ENCODE data around the gene LCNL1. TPM values are rescaled to one million over a fixed set of nuclear protein-coding genes. Genes with fewer than 3 reads are reported as not detected.

Gene LCNL1
- total and polyA plus RNA-seq, 8 donors = 0.19 to 0.25 TPM; not detected in 6

GRCh38 chr9:136984464-136985026 lies 1.8 kb downstream of the LCNL1 start:
- intact Hi-C loops (cut with DNase I; ENCODE audit: low total_unique reads) = no loop called here
- Histone ChIP-seq H3K4me1 (peaks cover 4 to 15% (median 10%) of the 10 kb centered on the region in 4 donors), H3K27ac (no peak overlapping the region), H3K27me3 (peaks cover 12 to 69% (median 28%) of the 10 kb centered on the region in 3 donors), H3K36me3 (no peaks in the 10 kb centered on the region), H3K9me3 (no peaks in the 10 kb centered on the region), H3K4me3 (no peak overlapping the region)
- no peak for DNase-seq
- 54 to 67% (median 62%) methylated on average over 13 to 29 of the region's 29 CpGs for WGBS, 5 donors
- TF ChIP-seq EP300 (IDR thresholded peaks at IDR 0.05) (no peak), POLR2A (IDR thresholded peaks at IDR 0.05) (no peak), CTCF (IDR thresholded peaks at IDR 0.05) (no peak)

GRCh38 chr9:136985027-136985602 lies 2.3 kb downstream of the LCNL1 start:
- H3K27ac ChIP-seq = no peak overlapping the region
- H3K36me3 ChIP-seq = no peaks in the 10 kb centered on the region
- no peak for DNase-seq
- intact Hi-C loops (cut with DNase I; ENCODE audit: low total_unique reads) = no loop called here
- H3K27me3 ChIP-seq = peaks cover 12 to 69% (median 28%) of the 10 kb centered on the region in 3 donors
- no peaks in the 10 kb centered on the region for H3K9me3 ChIP-seq
- WGBS, 5 donors = 12 to 14% (median 13%) methylated on average over 22 to 48 of the region's 48 CpGs; no CpG with 5 or more reads in 1 of the 5 donors
- H3K4me3 ChIP-seq = no peak overlapping the region
- H3K4me1 ChIP-seq = peaks cover 4 to 15% (median 10%) of the 10 kb centered on the region in 4 donors
- TF ChIP-seq EP300 (IDR thresholded peaks at IDR 0.05) = no peak
- TF ChIP-seq POLR2AphosphoS5 (IDR thresholded peaks at IDR 0.05) = no peak
- TF ChIP-seq CTCF (IDR thresholded peaks at IDR 0.05) = no peak
- no peak for TF ChIP-seq POLR2A (IDR thresholded peaks at IDR 0.05)

- Histone ChIP-seq H3K27ac (no peak overlapping the region), H3K4me1 (peaks cover 4 to 15% (median 10%) of the 10 kb centered on the region in 4 donors), H3K4me3 (no peak overlapping the region), H3K9me3 (no peaks in the 10 kb centered on the region), H3K36me3 (no peaks in the 10 kb centered on the region), H3K27me3 (peaks cover 12 to 69% (median 28%) of the 10 kb centered on the region in 3 donors)
- intact Hi-C loops (cut with DNase I; ENCODE audit: low total_unique reads) = no loop called here
- no peak for DNase-seq
- TF ChIP-seq POLR2AphosphoS5 (IDR thresholded peaks at IDR 0.05) = no peak
- no peak for TF ChIP-seq CTCF (IDR thresholded peaks at IDR 0.05)
- no peak for TF ChIP-seq EP300 (IDR thresholded peaks at IDR 0.05)
- no peak for TF ChIP-seq POLR2A (IDR thresholded peaks at IDR 0.05)
- WGBS, 5 donors = 26 to 33% (median 30%) methylated on average over 2 to 33 of the region's 33 CpGs
Measured at GRCh38 chr9:136985853-136986252, 3.1 kb downstream of the LCNL1 start.

- DNase-seq = no peak
- Histone ChIP-seq H3K4me3 (no peak overlapping the region), H3K27ac (no peak overlapping the region), H3K4me1 (peaks cover 16 to 32% (median 28%) of the 10 kb centered on the region in 4 donors), H3K27me3 (peaks cover 12 to 42% (median 25%) of the 10 kb centered on the region in 3 donors), H3K36me3 (peaks cover 0 to 6% (median 4%) of the 10 kb centered on the region in 4 donors), H3K9me3 (no peaks in the 10 kb centered on the region)
- TF ChIP-seq EP300 (IDR thresholded peaks at IDR 0.05) (no peak), POLR2AphosphoS5 (IDR thresholded peaks at IDR 0.05) (no peak), POLR2A (IDR thresholded peaks at IDR 0.05) (no peak), CTCF (IDR thresholded peaks at IDR 0.05) (no peak)
- intact Hi-C loops (cut with DNase I; ENCODE audit: low total_unique reads) = no loop called here
- WGBS, 5 donors = 90 to 96% (median 94%) methylated on average over 4 of the region's 4 CpGs
Measured at GRCh38 chr9:136988872-136989271, 6.1 kb downstream of the LCNL1 start.
